Stomach (tissue), 4 donors: ENCODE results near the gene CFP.

Source experiments
- CTCF ChIP-seq, 7 experiments: fragments of 450-650 bp in 4 of 7; fragments of 200-600 bp in 3 of 7; sonication (generic) in 3 of 7; IDR thresholded peaks; one replicate each; pipeline ENCODE4 v1.5.1; 2016 to 2019; ENCODE audit warnings: antibody characterized with exemption in 7 of 7, control low read depth in 2 of 7, mild to moderate bottlenecking in 1 of 7
- EP300 ChIP-seq: sonication (generic); formaldehyde crosslinking; IDR thresholded peaks from one replicate; pipeline ENCODE4 v1.6.1; 2017; ENCODE audit warnings: antibody characterized with exemption
- POLR2AphosphoS5 ChIP-seq, 3 donors: sonication (generic); formaldehyde crosslinking; IDR thresholded peaks; one replicate each; pipeline ENCODE4 v1.6.1; 2016; ENCODE audit warnings: antibody characterized with exemption in 3 of 3

- TF ChIP-seq CTCF (IDR thresholded peaks at IDR 0.05), result no peak
- no peak for TF ChIP-seq POLR2AphosphoS5 (IDR thresholded peaks at IDR 0.05)
- no peak for TF ChIP-seq EP300
Observed at GRCh38 chrX:47608130-47608810, 21.5 kb downstream of the CFP start.
